K562 (cell line): ENCODE data around the gene TEX261. TPM values are rescaled to one million over a fixed set of nuclear protein-coding genes. Genes with fewer than 3 reads are reported as not detected.

Experiments used
- SMC3 ChIP-seq: conservative IDR thresholded peaks from 2 replicates; pipeline ENCODE4 v1.6.1; 2011; ENCODE audit warnings: low read depth, low read length, improper control_type of control experiment; ENCODE audit not compliant: insufficient read depth
- polyA plus RNA-seq, 8 experiments: library from polyadenylated mRNA; depleted of rRNA in 4 of 8; stranded (reverse) in 5 of 8; unstranded in 3 of 8; fragments of >200 nt; fragmentation: Nextera tagmentation in 2 of 8; fragmentation: Illumina TruSeq in 1 of 8; extraction: Ambion mirVana in 2 of 8; extraction: Trizol in 1 of 8; gene quantifications; 2 replicates each; pipeline versions ENCODE4 v1.2.1 to v1.2.3, GENCODE V29; 2011 to 2014; ENCODE audit warnings: inconsistent platforms in 1 of 8, missing spikeins in 1 of 8
- total RNA-seq, 7 experiments: library from RNA; depleted of rRNA in 6 of 7; stranded (reverse); fragments of >200 nt in 6 of 7; fragmentation: Illumina TruSeq in 2 of 7; extraction: Trizol in 2 of 7; gene quantifications; 2 replicates each; pipeline versions ENCODE4 v1.2.1 to v1.2.3, GENCODE V29; 2011 to 2021; ENCODE audit warnings: low replicate concordance in 1 of 7
- TF ChIP-seq, protein P1 (sequence below), 2 experiments: fragments of 450-650 bp; formaldehyde crosslinking in 1 of 2; IDR thresholded peaks; 2 replicates each; pipeline versions ENCODE4 v1.4.0 to v1.6.1; 2014 to 2020; ENCODE audit warnings: mild to moderate bottlenecking in 2 of 2, borderline replicate concordance in 1 of 2, low read depth in 1 of 2

The TEX261 gene
- total and polyA plus RNA-seq, 9 of the 15 experiments (the other 6 are each of a cell fraction or from before 2014, with no cell fraction given) = 11.9 to 110 (median 51.9) TPM

DNA sequence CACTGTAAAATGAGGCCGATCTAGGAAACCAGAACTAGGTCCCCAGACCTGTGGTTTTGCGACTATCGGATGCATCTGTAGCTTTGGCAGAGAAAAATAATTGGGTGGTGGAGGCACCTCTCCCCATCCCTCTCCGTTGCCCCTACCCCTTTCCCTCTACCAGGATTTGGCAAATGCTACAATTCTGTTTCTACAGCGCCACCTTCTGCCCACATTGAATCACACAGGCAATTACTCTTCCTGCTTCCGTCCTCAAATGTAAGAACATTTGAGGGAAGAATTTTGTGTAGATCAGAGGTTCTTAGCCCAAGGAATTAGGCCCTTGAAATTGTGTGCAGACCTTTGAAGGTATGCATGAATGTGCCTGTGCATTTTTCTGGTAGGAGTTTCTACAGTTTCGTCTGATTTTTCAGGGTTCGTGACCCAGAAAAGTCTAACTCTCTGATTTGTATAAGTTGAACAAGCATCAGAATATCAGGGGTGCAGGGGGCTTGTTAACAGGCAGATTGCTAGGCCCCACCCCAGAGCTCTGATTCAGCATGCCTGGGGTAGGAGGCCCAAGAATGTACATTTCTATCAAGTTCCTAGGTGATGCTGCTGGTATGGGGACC, 47.7 kb downstream of the TEX261 start (continued):
- TF ChIP-seq, protein P1, sequence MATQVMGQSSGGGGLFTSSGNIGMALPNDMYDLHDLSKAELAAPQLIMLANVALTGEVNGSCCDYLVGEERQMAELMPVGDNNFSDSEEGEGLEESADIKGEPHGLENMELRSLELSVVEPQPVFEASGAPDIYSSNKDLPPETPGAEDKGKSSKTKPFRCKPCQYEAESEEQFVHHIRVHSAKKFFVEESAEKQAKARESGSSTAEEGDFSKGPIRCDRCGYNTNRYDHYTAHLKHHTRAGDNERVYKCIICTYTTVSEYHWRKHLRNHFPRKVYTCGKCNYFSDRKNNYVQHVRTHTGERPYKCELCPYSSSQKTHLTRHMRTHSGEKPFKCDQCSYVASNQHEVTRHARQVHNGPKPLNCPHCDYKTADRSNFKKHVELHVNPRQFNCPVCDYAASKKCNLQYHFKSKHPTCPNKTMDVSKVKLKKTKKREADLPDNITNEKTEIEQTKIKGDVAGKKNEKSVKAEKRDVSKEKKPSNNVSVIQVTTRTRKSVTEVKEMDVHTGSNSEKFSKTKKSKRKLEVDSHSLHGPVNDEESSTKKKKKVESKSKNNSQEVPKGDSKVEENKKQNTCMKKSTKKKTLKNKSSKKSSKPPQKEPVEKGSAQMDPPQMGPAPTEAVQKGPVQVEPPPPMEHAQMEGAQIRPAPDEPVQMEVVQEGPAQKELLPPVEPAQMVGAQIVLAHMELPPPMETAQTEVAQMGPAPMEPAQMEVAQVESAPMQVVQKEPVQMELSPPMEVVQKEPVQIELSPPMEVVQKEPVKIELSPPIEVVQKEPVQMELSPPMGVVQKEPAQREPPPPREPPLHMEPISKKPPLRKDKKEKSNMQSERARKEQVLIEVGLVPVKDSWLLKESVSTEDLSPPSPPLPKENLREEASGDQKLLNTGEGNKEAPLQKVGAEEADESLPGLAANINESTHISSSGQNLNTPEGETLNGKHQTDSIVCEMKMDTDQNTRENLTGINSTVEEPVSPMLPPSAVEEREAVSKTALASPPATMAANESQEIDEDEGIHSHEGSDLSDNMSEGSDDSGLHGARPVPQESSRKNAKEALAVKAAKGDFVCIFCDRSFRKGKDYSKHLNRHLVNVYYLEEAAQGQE (IDR thresholded peaks at IDR 0.05; ENCODE audit: borderline replicate concordance) = peak; percentile 51; the same call in 1 of the 2 replicates
- TF ChIP-seq, protein P1 (CRISPR knock-in tag; IDR thresholded peaks at IDR 0.05; ENCODE audit: low read depth) = no peak
- peak; percentile 61 for TF ChIP-seq SMC3
